HepG2 (cell line): Measurements from ENCODE around the gene TCFL5. TPM values are rescaled to one million over a fixed set of nuclear protein-coding genes. Genes with fewer than 3 reads are reported as not detected.
A peak's percentile ranks its signal among the peaks of the same experiment; 100 is the strongest.

Source experiments
- CENPT ChIP-seq: sonication (generic); formaldehyde crosslinking; IDR thresholded peaks from 2 replicates; pipeline ENCODE4 v1.8.0; 2022; ENCODE audit warnings: low read depth, mild to moderate bottlenecking, moderate library complexity, missing genetic modification reagents
- CHCHD3 ChIP-seq: sonication (generic); formaldehyde crosslinking; IDR thresholded peaks from 2 replicates; pipeline ENCODE4 v1.8.0; 2022; ENCODE audit warnings: mild to moderate bottlenecking, missing genetic modification reagents, moderate library complexity
- RFXANK ChIP-seq: IDR thresholded peaks from 2 replicates; pipeline ENCODE4 v1.6.1; 2016
- ZFYVE20 ChIP-seq: sonication (generic); formaldehyde crosslinking; IDR thresholded peaks from 2 replicates; pipeline ENCODE4 v1.8.0; 2023; ENCODE audit warnings: low read depth, mild to moderate bottlenecking, moderate library complexity, missing genetic modification reagents, borderline replicate concordance
- ZNF550 ChIP-seq: sonication (generic); formaldehyde crosslinking; IDR thresholded peaks from 2 replicates; pipeline ENCODE4 v1.4.0; 2020; ENCODE audit warnings: mild to moderate bottlenecking, missing genetic modification reagents, borderline replicate concordance
- ZNF564 ChIP-seq: sonication (generic); formaldehyde crosslinking; IDR thresholded peaks from 2 replicates; pipeline ENCODE4 v1.8.1; 2023; ENCODE audit warnings: mild to moderate bottlenecking, missing genetic modification reagents
- ZNF7 ChIP-seq: IDR thresholded peaks from 2 replicates; pipeline ENCODE4 v1.6.1; 2016; ENCODE audit warnings: missing biosample characterization, missing genetic modification reagents
- polyA plus RNA-seq, 8 experiments: library from polyadenylated mRNA; depleted of rRNA in 3 of 8; stranded (reverse) in 7 of 8; unstranded in 1 of 8; fragments of >200 nt; fragmentation: Illumina TruSeq in 4 of 8; extraction: Trizol in 4 of 8; gene quantifications; 2 replicates each; pipeline versions ENCODE4 v1.2.1 to v1.2.3, GENCODE V29; 2011 to 2016; ENCODE audit warnings: low read depth in 4 of 8, missing spikeins in 1 of 8, mixed read lengths in 1 of 8; ENCODE audit not compliant: insufficient read depth in 1 of 8
- total RNA-seq, 5 experiments: library from RNA; depleted of rRNA; stranded (reverse); fragments of >200 nt; fragmentation: Illumina TruSeq; extraction: Trizol; gene quantifications; 2 replicates each; pipeline ENCODE4 v1.2.3, GENCODE V29; 2016; ENCODE audit warnings: low read depth in 1 of 5
- TF ChIP-seq, protein P1 (sequence below): sonication (generic); formaldehyde crosslinking; IDR thresholded peaks from 2 replicates; pipeline ENCODE4 v1.4.0; 2020; ENCODE audit warnings: mild to moderate bottlenecking, missing genetic modification reagents
- TF ChIP-seq, protein P2 (sequence below): sonication (generic); formaldehyde crosslinking; IDR thresholded peaks from 2 replicates; pipeline ENCODE4 v1.4.0; 2020; ENCODE audit warnings: mild to moderate bottlenecking, missing genetic modification reagents, borderline replicate concordance
- TF ChIP-seq, protein P3 (sequence below): sonication (generic); formaldehyde crosslinking; IDR thresholded peaks from 2 replicates; pipeline ENCODE4 v1.5.0; 2020; ENCODE audit warnings: missing genetic modification reagents
- TF ChIP-seq, protein P4 (sequence below): IDR thresholded peaks from 2 replicates; pipeline ENCODE4 v1.6.1; 2016; ENCODE audit warnings: missing compliant biosample characterization, missing genetic modification reagents, borderline replicate concordance
- TF ChIP-seq, protein P5 (sequence below): sonication (generic); formaldehyde crosslinking; IDR thresholded peaks from 2 replicates; pipeline ENCODE4 v1.8.0; 2022; ENCODE audit warnings: missing genetic modification reagents, mild to moderate bottlenecking, inconsistent platforms, borderline replicate concordance
- TF ChIP-seq, protein P6 (sequence below): sonication (generic); formaldehyde crosslinking; IDR thresholded peaks from 2 replicates; pipeline ENCODE4 v1.4.0; 2020; ENCODE audit warnings: mild to moderate bottlenecking, missing genetic modification reagents
- TF ChIP-seq, protein P7 (sequence below): sonication (generic); formaldehyde crosslinking; IDR thresholded peaks from 2 replicates; pipeline ENCODE4 v1.5.0; 2020; ENCODE audit warnings: mild to moderate bottlenecking, missing genetic modification reagents, moderate library complexity

Gene TCFL5
- total and polyA plus RNA-seq, 2 of the 13 experiments (the other 11 are each of a cell fraction or from before 2014, with no cell fraction given) = 14.8 to 20.0 TPM

DNA sequence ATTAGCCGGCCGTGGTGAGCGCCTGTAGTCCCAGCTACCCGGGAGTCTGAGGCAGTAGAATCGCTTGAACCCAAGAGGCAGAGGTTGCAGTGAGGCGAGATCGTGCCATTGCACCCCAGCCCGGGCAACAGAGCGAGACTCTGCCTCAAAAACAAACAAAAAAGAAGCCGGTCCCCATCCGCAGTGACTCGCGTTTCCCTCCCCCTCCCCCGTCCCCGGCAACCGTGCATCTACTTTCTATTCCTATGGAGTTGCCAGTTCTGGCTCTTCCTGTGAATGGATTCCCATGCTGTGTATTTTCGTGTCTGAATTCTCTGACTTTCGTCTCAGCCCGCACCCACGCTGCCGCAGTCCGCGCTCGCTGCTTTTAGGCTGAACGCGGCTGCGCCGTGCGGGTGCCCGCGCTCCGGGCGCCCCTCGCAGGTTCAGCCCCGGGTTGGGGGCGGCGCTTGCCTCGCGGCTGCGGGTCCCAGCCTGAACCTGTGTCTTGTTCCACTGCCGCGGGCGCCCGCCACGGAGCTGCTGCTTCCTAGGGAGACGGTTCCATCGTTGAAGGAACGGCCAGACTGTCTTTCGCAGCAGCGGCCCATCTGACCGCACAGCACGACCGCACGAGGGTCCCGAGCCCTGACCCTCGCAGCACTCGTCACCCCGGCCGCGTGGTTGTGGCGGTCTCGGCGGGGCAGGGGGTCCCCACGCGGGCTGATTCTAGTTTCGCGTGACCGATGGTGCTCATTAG is 66.4 kb downstream of the TCFL5 start (continued):
- TF ChIP-seq, protein P1, sequence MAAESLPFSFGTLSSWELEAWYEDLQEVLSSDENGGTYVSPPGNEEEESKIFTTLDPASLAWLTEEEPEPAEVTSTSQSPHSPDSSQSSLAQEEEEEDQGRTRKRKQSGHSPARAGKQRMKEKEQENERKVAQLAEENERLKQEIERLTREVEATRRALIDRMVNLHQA = no peak; the same call in 1 of the 2 replicates
- TF ChIP-seq, protein P2, sequence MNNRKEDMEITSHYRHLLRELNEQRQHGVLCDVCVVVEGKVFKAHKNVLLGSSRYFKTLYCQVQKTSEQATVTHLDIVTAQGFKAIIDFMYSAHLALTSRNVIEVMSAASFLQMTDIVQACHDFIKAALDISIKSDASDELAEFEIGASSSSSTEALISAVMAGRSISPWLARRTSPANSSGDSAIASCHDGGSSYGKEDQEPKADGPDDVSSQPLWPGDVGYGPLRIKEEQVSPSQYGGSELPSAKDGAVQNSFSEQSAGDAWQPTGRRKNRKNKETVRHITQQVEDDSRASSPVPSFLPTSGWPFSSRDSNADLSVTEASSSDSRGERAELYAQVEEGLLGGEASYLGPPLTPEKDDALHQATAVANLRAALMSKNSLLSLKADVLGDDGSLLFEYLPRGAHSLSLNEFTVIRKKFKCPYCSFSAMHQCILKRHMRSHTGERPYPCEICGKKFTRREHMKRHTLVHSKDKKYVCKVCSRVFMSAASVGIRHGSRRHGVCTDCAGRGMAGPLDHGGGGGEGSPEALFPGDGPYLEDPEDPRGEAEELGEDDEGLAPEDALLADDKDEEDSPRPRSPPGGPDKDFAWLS = peak; percentile 83; the same call in 1 of the 2 replicates
- TF ChIP-seq, protein P3, sequence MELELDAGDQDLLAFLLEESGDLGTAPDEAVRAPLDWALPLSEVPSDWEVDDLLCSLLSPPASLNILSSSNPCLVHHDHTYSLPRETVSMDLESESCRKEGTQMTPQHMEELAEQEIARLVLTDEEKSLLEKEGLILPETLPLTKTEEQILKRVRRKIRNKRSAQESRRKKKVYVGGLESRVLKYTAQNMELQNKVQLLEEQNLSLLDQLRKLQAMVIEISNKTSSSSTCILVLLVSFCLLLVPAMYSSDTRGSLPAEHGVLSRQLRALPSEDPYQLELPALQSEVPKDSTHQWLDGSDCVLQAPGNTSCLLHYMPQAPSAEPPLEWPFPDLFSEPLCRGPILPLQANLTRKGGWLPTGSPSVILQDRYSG (CRISPR knock-in tag) = peak; percentile 71; the same call in 1 of the 2 replicates
- TF ChIP-seq, protein P4, sequence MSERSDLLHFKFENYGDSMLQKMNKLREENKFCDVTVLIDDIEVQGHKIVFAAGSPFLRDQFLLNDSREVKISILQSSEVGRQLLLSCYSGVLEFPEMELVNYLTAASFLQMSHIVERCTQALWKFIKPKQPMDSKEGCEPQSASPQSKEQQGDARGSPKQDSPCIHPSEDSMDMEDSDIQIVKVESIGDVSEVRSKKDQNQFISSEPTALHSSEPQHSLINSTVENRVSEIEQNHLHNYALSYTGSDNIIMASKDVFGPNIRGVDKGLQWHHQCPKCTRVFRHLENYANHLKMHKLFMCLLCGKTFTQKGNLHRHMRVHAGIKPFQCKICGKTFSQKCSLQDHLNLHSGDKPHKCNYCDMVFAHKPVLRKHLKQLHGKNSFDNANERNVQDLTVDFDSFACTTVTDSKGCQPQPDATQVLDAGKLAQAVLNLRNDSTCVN = no peak
- peak; percentile 55; the same call in 1 of the 2 replicates for TF ChIP-seq ZNF550 (CRISPR knock-in tag)
- TF ChIP-seq, protein P5, sequence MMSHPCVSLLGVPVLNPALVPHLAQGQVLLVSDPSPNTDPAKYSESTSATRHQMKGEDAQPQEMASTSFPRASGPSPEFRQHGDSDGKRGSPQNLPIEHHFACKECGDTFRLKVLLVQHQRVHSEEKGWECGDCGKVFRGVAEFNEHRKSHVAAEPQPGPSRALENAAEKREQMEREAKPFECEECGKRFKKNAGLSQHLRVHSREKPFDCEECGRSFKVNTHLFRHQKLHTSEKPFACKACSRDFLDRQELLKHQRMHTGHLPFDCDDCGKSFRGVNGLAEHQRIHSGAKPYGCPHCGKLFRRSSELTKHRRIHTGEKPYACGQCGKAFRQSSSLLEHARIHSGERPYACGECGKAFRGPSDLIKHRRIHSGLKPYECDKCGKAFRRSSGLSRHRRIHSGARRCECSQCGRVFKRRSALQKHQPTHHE (CRISPR knock-in tag) = peak; percentile 42; the same call in 1 of the 2 replicates
- peak; percentile 90; the same call in 1 of the 2 replicates for TF ChIP-seq ZFYVE20 (CRISPR knock-in tag)
- peak; percentile 66; the same call in 1 of the 2 replicates for TF ChIP-seq ZNF564
- TF ChIP-seq CHCHD3 (CRISPR knock-in tag) = peak; percentile 83
- TF ChIP-seq CENPT (CRISPR knock-in tag) = peak; percentile 77; the same call in 1 of the 2 replicates
- TF ChIP-seq, protein P6, sequence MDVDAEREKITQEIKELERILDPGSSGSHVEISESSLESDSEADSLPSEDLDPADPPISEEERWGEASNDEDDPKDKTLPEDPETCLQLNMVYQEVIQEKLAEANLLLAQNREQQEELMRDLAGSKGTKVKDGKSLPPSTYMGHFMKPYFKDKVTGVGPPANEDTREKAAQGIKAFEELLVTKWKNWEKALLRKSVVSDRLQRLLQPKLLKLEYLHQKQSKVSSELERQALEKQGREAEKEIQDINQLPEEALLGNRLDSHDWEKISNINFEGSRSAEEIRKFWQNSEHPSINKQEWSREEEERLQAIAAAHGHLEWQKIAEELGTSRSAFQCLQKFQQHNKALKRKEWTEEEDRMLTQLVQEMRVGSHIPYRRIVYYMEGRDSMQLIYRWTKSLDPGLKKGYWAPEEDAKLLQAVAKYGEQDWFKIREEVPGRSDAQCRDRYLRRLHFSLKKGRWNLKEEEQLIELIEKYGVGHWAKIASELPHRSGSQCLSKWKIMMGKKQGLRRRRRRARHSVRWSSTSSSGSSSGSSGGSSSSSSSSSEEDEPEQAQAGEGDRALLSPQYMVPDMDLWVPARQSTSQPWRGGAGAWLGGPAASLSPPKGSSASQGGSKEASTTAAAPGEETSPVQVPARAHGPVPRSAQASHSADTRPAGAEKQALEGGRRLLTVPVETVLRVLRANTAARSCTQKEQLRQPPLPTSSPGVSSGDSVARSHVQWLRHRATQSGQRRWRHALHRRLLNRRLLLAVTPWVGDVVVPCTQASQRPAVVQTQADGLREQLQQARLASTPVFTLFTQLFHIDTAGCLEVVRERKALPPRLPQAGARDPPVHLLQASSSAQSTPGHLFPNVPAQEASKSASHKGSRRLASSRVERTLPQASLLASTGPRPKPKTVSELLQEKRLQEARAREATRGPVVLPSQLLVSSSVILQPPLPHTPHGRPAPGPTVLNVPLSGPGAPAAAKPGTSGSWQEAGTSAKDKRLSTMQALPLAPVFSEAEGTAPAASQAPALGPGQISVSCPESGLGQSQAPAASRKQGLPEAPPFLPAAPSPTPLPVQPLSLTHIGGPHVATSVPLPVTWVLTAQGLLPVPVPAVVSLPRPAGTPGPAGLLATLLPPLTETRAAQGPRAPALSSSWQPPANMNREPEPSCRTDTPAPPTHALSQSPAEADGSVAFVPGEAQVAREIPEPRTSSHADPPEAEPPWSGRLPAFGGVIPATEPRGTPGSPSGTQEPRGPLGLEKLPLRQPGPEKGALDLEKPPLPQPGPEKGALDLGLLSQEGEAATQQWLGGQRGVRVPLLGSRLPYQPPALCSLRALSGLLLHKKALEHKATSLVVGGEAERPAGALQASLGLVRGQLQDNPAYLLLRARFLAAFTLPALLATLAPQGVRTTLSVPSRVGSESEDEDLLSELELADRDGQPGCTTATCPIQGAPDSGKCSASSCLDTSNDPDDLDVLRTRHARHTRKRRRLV (CRISPR knock-in tag) = 0 out of 2 replicates have a peak, but pooled peaks have one; percentile 59
- TF ChIP-seq, protein P7, sequence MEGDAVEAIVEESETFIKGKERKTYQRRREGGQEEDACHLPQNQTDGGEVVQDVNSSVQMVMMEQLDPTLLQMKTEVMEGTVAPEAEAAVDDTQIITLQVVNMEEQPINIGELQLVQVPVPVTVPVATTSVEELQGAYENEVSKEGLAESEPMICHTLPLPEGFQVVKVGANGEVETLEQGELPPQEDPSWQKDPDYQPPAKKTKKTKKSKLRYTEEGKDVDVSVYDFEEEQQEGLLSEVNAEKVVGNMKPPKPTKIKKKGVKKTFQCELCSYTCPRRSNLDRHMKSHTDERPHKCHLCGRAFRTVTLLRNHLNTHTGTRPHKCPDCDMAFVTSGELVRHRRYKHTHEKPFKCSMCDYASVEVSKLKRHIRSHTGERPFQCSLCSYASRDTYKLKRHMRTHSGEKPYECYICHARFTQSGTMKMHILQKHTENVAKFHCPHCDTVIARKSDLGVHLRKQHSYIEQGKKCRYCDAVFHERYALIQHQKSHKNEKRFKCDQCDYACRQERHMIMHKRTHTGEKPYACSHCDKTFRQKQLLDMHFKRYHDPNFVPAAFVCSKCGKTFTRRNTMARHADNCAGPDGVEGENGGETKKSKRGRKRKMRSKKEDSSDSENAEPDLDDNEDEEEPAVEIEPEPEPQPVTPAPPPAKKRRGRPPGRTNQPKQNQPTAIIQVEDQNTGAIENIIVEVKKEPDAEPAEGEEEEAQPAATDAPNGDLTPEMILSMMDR (CRISPR knock-in tag) = peak; percentile 33
- 0 out of 2 replicates have a peak, but pooled peaks have one; percentile 23 for TF ChIP-seq ZNF7 (CRISPR knock-in tag)
- TF ChIP-seq RFXANK (CRISPR knock-in tag) = peak; percentile 34; the same call in 1 of the 2 replicates
